Measurements from ENCODE around the gene METTL24.
A peak's percentile ranks its signal among the peaks of the same experiment; 100 is the strongest.
"Not testable (repeated sequence)": the region's sequence is repeated elsewhere in the genome, so short reads cannot be mapped to it uniquely, and the experiment has no call there.

METTL24 gene

GRCh38 chr6:110359556-110359955, 1.4 kb upstream of the METTL24 start:
- peak; percentile 55 for FAIRE-seq

DNA sequence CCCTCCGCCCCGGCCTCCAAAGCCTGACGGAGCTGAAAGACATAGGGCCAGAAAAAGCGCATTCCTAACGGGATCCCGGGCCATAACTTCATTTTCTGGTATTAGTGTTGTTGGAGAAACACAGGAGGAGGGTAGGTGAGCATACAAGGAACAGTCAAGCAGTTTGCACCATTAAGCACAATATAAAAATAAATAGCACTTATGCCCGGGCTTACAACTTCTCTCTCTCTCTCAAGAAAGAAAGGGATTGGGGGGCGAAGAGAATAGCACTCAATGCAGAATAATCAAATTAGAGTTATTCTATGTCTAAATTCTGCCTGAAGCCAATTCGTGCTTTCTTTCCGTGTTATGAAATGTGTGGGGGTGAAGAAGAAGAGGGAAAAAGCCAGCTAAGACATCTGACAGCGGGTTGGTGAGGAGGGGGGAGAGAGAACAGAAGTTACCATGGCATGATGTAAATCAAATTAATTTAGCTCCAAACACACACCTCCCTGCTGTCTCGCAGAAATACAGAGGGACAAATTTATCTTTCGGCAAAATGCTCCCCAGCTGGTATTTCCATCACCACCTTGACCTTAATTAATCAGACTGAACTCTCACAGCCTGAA, 508 bp upstream of the METTL24 start:
- no peak for FAIRE-seq

GRCh38 chr6:110357298-110357663, 868 bp downstream of the METTL24 start:
- FAIRE-seq, result peak; percentile 33

GRCh38 chr6:110356778-110357177, 1.4 kb downstream of the METTL24 start:
- FAIRE-seq, result no peak

DNA sequence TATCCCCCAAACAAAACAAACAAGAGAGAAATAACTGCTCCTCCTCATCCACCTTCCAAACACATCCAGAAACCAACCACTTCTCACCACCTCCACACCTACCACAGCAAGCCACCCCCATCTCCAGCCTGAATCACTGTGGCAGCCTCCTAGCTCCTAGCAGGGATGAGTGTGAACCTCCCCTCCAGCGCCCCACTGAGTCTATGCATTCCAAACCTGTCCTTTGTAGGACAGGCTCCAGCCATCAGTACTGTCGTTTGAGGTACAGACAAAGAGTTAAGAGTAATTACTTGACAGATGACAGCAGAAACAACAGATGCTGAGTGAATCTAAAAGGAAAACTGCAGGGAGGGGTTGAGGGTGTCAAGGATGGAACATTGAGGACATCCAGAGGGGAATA, 2.4 kb downstream of the METTL24 start:
- peak; percentile 90 for FAIRE-seq

DNA sequence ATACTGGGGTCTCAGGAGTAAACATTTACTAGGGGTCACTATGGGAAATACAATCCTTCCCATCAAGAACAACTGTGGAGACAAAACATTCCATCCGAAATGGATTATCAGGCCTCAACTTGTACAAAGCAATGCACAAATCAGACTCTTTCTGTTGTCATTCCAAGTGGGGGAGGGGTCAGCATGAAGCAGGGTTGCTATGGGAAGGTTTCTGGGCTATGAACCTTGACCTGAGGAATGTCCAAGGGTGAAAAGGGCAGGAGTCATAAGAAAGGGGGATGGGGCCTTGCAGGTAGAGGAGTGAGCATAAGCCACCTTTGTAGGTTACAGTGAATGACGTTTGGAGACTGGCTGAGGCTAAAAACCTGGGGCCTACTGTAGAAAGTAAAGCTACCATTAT, 3.1 kb downstream of the METTL24 start:
- peak; percentile 80 for FAIRE-seq

GRCh38 chr6:110354153-110354552, 4.0 kb downstream of the METTL24 start:
- FAIRE-seq, result no peak

DNA sequence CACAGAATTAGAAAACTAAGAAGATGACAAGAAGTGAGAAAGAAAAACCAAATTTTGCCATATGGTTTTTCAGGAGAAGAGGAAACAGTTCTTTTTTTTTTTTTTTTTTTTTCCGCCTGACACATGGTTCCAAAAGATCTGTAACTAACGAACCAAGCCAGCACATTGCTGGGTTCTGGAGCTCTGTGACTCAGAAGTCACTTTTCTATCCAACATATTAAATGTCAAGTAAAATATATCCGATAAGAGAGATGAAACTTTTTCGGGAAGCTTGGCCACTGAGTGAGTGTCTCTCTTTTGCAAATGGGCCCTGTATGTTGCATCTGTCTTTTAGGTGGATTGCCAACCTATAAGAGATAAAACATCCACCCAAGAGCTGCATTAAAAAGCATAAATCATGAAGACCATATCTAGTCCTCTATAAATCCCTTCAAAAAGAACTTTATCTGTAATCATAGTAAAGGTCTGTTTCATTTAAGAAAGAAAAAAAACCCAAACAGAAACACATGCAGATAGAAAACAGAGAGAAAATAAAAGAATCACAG, 4.6 kb downstream of the METTL24 start:
- FAIRE-seq, result no peak

DNA sequence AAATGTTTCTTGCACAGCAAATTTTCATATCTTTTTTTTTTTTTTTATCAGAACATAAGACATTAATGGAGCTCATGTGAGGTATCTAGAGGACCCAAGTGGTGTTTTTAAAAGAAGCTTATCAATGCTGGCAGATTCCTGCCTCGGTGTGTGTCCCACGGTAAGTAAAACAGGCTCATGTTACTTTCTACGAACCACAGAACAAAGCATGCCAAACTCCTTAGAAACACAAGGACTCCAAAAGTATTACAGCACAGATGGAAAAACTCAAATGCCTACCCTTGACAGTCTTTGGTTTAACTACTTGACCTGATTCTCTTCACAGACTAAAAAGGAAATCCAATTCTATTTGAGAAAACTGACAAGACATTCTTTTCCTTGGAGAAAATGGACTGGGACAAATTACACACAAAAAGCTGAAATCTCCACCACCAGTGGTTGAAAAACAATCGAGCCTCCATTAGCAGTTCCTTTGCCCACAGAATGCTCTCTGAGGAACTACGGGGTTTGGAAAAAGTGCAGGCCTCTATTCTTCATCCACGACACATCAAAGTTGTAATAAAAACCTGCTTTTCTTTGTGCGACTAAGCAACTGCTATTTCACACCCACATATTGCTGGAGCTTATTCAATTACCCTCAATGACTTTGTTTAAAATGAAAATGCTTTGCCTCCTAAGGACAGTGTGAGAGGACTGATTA, 5.4 kb downstream of the METTL24 start:
- FAIRE-seq, result peak; percentile 27

DNA sequence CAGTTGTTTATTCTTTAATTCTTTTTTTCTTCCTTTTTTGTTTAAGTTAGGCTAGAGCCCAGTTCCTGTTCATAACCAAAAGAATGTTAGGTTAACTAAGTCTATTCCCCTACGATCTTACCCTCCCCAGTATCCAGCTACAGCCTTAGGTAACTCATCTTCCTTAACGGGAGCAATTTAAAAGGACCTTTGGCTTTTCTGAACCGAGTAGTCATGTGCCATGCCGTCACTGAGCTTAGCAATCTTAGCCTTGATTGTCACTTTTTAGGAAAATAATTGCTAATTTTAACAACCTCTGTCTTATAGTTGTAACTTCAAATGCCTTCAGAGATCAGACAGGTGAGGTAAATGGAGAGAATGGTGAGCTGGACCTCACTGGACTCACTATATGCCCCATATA, 6.2 kb downstream of the METTL24 start:
- FAIRE-seq, result no peak

GRCh38 chr6:110351546-110351945, 6.6 kb downstream of the METTL24 start:
- FAIRE-seq, result no peak

DNA sequence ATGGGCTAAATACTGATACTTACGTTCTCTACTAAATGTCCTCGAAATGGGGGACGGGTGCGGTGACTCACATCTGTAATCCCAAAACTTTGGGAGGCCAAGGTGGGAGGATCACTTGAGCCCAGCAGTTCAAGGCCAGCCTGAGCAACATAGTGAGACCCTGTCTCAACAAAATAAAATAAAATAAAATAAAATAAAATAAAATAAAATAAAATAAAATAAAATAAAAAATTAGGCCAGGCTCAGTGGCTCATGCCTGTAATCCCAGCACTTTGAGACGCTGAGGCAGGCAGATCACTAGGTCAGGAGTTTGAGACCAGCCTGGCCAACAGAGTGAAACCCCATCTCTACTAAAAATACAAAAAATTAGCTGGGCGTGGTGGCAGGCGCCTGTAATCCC, 7.6 kb downstream of the METTL24 start:
- FAIRE-seq, result not testable (repeated sequence)

DNA sequence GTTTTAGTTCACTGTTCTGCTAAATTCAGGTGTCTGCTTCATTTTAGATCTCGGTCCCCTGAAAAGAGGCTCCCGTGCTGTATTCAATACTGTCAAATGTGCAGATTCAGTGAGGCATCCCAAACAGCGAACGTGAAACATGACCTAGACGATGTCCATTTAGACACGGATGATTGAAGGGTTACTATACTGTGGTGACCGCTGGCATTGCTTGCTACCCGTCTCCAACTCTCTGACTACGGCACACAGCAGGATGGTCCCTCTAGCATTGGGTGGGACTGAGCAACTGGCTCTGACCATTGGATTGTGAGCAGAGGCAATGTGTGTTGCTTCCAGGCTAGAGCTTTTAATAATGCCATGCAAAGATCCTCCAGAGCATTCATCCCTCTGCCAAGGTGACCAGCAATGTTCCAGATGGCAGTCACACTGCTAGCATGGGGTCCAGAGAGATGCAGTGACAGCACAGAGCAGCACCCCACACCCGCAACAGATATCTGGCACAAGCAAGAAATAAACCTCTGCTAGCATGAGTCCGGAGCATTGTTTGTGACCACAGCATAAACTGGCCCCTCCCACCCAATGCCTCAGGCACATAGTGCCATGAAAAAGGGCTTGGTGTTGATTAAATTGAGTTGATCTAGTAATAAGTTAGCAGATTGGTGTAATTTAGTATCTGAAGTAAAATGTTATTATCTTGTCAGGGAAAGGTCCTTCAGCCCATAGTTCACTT, 9.0 kb downstream of the METTL24 start:
- no peak for FAIRE-seq

DNA sequence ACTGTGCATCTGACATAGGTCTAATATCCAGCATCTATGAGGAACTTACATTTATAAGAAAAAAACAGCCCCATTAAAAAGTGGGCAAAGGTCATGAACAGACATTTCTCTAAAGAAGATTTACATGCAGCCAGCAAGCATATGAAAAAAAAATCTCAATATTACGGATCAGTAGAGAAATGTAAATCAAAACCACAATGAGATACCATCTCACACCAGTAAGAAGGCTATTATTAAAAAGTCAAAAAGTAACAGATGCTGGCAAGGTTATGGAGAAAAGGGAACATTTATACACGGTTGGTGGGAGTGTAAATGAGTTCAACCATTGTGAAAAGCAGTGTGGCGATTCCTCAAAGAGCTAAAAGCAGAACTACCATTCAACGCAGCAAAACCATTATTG, 13.1 kb downstream of the METTL24 start:
- FAIRE-seq, result no peak

DNA sequence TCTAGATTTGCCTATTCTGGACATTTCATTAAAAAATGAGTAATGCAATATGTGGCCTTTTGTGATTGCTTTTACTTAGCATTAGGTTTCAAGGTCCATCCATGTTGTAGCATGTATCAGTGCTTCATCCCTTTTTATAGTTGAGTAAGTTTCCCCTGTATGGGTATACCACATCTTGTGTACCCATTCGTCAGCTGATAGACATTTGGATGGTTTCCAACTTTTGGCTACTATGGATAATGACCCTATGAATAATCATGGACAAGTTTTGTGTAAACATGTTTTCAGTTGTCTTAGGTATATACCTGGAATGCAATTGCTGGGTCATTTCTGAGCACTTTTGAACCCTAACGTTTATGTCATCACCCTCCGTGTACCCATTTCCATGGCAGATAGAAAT, 15.4 kb downstream of the METTL24 start:
- FAIRE-seq, result no peak

- no peak for FAIRE-seq
These were observed 16.2 kb downstream of the METTL24 start for GRCh38 chr6:110341663-110342596.

- FAIRE-seq, result no peak
These were observed 17.1 kb downstream of the METTL24 start for GRCh38 chr6:110341067-110341466.

DNA sequence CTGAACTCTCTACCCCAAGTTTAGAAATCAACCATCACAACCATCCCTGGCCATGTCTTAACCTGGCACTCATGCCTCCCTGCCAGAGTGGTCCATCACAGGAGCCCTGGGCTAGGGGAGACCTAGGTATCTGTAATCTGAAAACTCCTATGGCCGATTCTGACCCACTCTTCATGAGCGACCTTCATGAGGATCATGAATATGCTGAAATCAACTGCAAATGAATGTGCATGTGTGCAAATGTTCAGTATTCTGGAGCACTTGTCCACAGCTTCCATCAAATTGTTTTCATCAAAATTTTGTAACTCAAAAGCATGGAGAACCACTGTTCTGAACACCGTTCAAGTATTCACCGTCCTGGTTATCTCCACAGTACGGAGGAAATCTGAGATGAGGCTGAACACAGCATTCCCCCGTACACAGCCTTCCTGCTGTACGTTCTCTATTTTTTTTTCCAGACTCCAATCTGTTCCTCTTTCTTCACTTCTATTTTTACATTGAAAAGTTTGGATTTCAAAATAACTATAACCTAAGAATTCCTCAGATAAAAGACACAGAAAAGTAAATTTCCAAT, 17.7 kb downstream of the METTL24 start:
- FAIRE-seq, result no peak

DNA sequence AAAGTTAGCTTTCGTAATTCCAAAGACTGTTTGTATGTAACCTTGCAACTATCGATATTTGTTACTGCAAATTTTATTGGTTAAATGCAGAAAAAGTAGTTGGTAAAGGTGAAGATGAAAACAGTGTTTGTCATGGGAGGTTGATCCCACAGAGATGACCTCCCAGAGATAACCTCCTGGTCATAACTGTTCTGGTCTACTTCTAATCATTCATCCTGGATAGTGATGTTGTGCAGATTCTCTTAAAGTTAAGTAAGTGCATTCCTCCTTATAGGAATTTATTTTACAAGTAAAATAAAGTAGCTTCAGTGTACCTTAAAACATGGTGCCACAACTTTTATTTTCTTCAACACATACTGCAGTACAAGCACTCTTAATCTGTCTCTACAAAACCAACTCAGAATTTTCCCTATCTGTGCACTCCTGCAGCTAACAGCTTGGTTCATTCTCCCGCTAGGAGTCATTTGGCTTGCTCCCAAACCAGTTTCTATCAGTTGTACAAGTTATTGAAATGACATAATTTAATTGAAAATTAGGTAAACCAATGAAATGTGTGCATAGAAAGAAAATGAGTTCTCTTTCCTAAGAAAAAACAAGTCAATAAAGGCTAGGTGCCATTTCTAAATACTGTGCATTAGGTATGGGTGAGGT, 19.2 kb downstream of the METTL24 start:
- no peak for FAIRE-seq

GRCh38 chr6:110337486-110337885, 20.7 kb downstream of the METTL24 start:
- no peak for FAIRE-seq

GRCh38 chr6:110334423-110335180, 23.5 kb downstream of the METTL24 start:
- no peak for FAIRE-seq
